Activated CD8-positive, alpha-beta memory T cell treated with anti-CD3 and anti-CD28 coated beads, Interleukin-2, amount 50 U/mL, for 24 hours (primary cell): ENCODE data around the gene GRXCR1.

Experiments used
- DNase-seq: peaks from one replicate; pipeline ENCODE4 v3.0.0-alpha.2; 2020; ENCODE audit errors: extremely low read depth

GRXCR1 gene

DNA sequence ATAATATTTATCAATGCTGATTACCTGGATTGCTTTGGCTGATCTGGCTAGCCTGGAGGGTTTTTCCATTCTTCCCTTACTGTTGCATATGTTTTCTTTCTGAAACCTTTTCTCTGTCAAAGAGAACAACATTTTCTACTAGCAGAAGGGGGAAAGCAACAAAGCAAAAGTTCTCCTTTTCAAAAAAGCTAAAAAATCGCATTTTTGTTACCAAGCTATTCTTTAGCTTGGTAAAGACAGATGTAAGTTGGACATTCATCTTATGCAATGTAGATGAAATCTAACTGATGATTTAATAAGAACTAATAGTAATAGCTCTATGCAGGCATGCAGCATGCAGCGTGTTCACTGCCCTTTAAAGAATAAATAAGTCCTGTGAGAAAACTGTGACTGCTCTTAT is at the start of gene GRXCR1:
TSS of gene GRXCR1 (plus strand) at position 301 of the 400 bp plus-strand sequence. CDS start 554 bp downstream, outside the sequence.
- no peak for DNase-seq

DNA sequence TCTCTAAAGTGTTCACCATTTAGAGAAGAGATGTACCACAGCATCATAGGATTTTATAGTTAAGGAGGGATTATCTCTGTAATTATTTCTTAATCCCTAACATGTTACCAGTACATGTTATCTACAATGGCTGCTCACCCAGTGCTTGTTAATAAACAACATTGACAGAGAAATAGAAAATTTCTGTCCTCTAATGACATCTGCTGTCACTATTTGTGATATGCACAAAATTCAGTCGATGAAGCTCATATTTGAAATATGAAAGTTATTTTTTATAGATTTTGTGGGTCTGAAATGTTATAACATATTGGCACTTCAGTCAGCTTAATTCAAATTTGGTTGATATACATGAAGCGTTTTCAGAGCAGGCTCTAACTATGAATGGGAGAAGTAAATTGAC is 48.8 kb upstream of the GRXCR1 start:
- no peak for DNase-seq

DNA sequence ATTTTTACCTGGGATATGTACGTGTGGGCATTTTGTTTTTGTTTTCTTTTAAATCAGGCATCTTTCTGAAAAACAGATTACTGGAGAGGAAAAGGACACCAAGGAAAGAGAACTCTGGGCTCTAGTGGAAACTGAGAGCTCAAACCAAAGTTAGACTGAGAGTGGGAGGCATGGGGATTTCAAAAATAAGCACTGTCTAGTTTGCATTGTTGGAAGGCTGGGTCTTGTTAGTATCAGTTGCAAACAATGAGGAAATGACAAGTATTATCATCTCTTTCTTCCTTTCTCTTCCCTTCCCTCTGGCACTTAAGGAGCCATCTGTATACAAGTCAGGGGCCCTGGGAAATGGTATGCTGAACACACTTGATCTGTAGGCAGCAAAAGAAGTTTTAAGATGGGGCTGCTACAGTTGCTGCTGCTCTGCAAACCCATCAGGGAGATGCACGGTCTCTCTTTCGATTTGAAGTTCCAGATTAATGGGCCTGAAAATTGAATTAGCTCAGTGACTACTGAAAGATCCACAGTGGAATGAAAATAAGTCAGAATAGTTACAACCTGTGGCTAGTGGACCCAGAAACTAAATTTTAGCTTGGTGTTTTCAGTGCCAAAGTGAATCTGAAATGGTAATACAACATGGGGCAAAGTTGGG is 48.0 kb upstream of the GRXCR1 start:
- DNase-seq: no peak

DNA sequence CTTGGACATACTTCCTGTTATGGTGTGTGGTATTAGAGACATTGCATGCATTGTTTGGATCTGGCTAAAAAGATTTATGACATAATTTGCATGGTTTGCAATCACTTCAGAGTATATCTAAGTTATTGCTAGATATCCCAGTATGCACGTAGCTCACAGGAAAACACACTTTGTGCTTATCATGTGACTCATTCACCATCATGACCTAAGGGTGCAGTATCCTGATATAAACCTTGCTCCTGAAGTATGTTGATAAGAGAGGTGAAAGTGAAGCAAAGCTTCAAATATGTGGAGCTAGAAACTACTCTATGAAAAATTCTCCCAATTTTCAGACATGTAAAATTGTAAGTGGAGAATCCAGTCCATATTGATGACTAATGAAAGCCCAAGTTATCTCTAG is 46.9 kb upstream of the GRXCR1 start:
- DNase-seq: no peak

DNA sequence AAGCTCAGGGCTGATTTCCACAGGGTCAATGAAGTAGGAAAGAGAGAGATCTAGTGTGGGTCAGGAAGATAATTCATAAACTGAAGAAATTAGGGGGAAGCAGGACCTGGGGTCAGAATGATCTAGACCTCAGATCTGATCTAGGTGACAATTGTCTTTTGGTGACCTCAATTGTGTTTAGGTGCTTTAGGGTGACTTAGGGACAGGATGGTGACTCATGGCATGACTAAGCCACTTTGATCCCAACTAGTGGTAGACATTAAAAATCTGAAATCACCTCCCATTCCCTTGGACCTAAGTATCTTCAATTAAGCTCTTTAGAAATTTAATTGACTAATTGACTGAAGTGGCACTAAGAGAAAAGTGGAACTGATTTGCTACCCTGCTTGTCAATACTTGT is 36.7 kb upstream of the GRXCR1 start:
- DNase-seq: no peak

DNA sequence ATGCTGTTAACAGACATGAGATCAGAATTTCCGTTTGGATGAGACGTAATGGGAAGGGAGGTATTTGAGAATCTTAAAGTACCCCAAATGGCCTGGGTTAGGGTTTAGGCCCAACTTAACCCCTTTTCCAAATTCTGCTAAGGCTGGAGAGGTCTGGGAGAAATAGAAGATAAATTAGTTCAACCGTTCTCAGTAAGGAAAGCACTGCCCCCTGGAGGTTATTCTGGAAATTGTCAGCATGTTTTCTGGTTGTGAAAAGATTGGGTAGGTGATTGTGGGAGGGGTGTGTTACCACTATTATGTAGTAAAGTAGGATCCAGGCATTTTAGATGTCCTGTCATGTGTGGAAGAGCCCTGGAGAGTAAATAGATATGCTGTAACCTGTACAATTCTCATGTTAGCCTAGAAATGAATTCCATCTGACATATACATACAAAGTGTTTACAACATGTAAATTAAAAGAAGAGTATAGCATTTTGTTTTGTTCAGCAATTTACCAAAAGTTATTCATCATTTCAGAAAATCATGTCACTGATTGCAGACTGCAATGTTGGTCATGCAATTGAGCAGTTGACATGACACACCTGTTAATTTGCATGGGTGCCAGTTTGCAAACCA is 26.8 kb upstream of the GRXCR1 start:
- peak; percentile 13 for DNase-seq

DNA sequence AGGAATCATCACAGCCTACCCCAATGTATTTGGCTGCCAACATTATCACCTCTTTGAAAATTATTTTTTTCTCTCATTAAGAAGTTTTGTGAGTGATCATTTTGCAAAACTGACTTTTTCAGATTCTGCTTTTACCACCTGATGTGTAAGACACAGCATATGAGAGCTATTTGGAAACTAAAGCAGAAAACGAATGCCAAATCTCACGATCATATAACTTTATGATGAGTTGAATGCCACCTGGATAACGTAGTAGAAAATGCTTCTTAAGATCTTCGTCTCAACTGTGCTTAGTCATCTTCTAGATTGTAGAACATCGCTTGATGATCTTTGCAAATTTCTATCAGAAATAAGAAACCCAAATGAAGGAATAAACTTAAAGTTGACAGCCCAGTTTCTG is 21.3 kb upstream of the GRXCR1 start:
- no peak for DNase-seq

DNA sequence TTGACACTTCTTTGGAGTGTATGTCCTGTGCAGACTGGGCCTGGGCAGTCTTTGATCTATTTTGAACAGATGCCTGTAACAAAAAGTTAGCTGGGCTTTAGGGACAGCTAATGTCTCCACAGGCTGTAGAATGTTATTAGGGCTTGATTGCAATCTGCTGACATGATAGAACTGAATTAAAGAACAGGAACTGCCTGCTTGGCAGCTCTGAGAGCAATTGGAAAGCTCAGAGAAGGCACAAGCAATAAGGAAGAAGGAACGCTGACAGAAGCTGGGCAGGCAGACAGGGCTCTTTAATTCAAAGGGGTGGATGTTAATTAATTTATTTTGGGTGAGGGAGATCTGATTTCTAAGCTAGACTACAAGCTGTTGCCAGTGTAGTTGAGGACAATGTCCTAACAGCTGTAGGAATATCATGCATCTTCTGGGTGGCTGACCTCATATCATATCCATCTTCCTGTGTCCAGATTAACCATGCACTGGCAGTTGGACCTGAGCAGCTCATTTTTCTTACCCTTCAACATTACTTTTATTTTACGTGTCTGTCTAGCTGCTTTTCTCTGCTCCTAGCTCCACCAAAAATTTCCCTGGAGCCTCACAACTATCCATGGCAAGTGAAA is 20.7 kb upstream of the GRXCR1 start:
- no peak for DNase-seq

DNA sequence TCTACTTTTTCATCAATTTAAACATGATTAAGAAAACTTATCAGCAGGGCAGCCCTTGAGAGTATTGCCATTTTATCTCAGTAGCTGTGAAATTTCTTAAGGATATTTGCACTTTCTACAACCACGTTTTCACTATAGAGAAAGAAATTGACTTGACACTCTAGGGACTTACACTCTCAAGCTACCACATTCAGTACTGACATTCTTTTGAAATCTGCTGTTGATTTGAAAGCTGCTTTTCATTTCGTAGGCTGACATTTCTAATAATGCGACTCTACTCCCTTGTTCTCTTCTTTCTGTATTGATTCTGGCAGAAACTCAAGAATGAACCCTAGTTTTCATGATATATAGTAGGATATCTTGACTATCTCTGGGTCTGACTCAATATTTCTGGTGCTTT is 13.7 kb upstream of the GRXCR1 start:
- DNase-seq: no peak

DNA sequence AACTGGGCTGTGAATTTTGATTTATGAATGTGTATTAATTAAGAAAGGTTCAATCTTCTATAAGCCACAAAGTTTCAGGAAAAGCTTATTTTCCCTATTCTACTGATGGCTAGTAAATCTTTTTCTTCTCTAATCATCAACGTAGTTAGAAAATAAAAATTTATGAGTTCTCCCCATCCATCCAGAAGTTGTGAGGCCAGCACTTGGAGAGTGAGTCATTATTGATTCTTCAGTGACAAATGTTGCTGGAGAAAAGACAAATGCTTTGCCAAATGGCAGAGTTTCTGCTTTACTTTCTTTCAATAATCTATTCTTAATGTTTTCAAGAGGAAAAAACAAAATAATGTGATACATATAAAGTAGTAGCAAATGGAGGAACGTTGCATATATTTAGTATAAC is 11.3 kb upstream of the GRXCR1 start:
- no peak for DNase-seq

DNA sequence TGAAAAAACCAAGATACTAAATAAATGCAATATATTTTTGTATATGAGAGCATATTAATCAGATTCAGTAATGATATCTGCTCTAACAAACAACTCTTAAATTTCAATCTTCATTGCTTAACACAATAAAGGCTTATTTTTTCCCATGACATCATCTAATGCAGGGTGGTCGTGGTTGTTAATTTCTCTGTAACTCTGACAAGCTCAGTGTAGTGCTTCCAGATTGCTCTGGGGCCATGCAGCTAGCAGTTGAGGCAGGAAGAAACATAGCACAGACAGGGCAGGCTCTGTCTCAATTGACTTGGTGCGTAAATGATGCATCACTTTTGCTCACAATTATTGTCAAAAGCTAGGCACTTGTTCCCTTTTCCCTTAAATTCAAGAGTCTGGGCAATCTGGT is 869 bp upstream of the GRXCR1 start:
- no peak for DNase-seq

DNA sequence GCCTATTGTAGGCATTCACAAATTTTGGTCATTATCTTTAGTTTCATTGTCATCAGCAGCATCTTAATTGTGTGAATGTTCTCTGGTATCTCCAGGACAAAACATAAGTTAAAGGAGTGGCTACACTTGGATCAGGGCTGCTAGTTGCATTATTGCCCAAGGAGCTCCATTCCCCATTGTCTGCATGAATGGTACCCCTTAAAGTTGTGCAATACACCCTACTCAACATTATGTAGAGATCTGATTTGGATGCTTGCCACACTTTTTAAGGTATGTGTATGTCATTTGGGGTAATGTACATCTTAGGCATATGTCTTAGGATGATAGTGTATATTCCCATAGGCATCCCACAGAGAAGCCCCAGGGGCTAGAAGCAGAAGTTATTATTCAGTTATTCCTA is 2.9 kb downstream of the GRXCR1 start:
- DNase-seq: no peak

DNA sequence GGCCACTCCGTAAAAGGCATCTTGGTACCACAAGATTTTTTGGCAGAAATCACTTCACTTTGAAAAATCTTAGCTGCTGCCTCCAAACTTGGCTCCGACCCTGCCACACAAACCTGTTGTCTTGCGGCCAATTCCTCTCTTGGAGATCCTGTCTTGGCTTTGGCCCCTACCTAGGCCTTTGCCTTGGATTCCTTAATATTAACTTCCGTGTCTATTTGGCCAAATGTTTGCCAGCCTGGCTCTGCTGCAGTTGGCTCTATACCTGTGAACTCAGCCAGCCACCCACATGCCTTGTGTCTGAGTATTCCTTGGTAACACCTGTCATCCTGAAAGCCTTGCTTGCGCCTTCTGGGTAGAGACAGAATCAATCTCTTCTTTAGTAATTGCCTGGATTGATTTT is 12.5 kb downstream of the GRXCR1 start:
- DNase-seq: no peak

DNA sequence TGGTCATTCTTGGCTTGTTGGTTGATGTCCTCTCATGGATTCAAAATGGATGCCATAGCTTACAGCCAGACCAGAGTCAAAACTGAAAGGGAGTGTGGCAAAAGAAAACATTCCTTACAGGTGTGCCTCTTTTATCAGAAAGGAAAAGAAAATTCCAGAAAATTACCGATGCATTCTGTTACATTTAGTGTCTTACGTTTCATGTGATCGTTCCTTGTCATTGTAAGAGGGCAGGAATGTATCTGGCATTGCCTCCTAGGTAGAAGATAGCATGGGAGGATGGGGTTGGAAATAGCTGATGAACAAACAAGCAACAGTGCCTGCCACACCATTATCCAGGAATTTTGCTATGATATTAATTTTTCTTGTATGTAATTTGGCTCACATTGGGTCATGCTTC is 13.1 kb downstream of the GRXCR1 start:
- DNase-seq: no peak

DNA sequence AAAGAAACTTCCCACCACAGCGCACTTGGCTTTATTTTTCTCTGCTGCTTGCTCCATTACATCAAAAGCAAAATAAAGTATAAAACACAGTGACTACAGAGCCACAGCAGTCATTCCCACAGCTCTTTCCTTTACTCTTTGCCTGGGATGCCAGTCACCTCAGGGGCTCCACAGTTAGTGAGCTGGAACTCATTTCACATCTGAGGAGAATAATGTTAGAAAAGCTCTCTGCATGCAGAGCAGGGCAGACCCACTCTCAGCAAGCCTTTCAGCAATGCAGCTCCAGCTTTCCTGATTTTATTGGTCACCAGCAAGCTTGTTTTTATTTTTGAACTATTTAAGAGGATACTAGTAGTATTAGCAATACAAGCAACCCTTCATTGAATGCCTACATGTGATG is 13.8 kb downstream of the GRXCR1 start:
- no peak for DNase-seq

DNA sequence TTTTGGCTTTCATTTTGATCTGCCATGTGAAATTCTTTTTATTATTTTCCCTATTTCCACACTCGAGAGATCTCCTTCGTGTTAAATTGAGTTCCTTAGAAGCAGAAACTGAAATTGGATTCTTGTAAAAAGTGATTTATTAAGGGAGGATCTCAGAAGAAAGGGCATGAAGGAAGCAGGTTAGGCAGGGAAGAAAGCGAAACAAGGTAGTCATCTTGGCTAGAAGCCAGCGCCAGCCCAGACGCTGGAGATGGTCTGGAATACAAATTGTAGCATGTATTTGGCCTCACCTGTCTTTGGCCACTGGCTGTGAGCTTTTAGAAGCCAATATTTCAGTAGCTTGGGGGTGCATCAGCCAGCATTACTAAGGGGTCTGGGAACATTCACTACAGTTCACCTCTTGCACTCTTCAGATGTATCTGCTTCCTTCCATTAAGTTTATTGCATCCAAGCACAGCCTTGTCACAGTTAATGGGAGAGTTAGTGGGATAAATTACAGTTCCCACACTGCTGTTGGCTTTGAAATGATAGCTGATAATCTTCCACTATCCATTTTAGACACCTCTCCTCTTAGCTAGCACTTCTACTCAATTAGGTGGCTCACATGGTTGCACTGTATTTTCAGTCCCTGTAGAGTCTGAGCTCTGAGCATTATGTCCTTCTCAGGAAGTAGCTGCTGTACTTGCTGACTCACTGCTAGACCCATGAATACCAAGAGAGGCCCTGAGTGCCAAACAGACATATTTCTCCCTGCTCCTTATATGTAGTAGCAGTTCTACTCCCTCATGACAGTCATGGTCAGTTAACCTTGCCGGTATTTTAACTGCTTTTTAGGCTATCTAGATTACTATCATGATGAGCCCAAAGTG is 14.6 kb downstream of the GRXCR1 start:
- no peak for DNase-seq

DNA sequence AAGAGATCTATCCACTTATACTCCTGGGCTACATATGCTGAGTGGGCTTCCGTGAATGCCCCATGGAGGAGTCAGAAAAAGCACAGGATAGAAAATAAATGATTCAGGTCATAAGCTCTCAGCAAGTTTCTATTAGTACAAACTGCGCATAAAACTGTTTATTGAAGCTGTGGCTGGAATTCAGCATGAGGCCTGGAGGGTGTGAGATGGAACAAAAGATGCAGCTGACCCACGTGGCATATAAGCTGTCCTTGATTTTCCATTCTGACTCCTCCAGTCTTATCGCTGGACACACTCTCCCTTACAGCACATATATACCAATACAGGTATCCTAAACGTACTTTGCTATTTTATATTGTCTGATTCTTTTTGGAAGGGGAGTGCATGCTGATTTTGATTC is 17.9 kb downstream of the GRXCR1 start:
- DNase-seq: no peak

DNA sequence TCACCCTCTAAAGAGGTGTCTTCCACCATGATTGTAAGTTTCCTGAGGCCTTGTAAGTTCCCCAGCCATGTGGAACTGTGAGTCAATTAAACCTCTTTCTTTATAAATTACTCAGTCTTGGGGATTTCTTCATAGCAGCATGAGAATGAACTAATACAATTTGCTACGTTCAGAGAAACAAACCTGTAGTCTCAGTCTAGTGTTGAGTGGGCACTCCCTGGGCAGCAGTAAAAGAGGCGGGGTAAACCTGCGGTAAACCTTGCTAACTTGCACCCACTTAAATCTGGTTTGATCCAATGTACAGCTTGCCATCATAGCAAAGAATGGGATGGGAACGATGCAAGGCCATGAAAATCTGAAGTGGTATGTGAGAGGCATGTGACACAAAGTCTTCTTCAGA is 22.4 kb downstream of the GRXCR1 start:
- DNase-seq: no peak

DNA sequence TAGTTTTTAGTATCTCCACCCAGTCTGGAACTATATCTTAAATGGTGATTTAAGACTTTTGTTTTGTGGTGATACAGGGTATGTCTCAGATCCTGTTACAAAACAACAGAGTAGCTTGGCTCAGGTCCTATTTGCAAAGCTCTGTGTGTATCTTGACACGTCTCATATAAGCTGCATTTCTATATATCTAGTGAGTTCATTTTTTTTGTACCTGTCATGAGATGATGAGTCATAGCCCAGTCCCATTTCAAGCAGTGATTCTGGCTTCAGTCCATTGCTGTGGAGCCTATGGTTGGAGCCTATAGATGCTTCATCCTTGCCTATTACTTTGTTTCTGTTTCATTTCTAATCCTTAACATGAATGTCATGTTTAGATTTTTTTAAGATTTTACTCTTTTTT is 23.0 kb downstream of the GRXCR1 start:
- no peak for DNase-seq

DNA sequence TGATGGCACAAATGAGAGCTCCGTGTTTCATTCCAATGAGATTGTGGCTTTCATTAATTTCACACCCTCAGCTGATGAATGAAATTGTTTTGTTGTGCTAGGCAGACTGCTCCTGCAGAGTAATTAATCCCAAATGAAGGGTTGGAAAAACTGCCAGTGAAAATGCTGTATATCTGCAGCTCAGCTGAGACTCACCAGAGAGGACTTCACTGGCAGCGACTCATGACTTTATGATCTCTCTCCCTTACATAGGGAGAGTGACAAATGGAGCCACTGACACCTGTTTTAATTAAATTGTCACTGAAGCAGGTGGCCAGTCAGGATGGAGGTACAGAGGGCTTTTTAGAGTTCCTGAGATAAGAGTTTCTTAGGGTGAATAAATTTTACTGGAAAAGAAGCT is 24.8 kb downstream of the GRXCR1 start:
- no peak for DNase-seq

DNA sequence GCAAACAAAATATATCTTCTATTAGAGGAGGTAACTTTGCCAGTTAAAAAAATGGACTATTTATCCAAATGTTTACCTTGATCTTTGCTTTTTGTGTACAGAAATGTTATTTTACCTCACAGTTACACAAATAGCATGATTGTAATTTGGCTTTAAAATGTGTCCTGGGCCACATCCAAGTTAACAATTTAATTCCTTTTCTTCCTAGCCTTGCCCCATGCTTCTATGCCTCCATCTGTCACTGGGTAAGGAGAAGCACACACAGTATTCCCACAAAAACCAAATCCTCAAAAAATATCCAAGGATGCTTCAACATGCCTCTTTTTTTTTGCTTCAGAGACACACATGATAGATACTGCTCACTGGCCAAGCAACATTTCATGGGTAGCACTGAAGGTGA is 30.9 kb downstream of the GRXCR1 start:
- DNase-seq: no peak

DNA sequence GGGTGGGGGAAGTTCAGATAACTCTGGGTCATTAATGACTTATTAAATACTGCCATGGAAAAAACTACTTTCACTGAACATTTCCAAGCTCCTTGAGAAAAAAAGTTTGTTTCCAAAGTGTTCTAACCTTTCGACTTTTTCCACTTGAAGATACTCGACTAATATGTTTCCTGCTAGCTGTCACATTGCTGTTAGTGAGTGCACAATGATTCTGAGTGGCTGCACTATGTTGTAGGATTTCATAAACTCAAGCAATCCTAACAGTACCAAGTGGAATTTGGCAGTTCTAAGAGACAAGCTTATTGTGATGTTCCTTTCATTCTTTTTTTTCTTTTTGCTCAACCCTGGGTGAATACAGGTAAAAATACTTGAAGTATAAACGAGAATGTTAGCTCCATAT is 33.4 kb downstream of the GRXCR1 start:
- no peak for DNase-seq

DNA sequence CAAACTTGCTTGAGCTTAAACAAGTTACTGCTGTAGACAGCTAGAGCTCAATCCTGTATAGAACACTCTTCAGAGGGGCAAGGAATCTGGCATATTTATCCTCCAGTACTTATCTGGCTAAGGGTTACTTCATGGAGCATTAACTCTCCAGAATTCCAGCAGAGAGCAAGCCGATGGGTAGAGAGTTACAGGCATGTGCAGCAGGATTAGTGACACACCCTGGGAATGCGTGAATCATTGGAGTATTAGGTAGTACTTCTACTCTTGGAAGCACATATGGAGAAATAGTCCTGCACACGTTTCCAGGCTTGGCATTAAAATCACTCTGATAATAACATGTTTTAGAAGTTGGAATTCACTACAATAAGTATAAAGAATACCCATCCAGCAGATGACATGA is 35.4 kb downstream of the GRXCR1 start:
- no peak for DNase-seq
